H1 (cell line): ENCODE measurements around the gene CACNA1A. TPM values are rescaled to one million over a fixed set of nuclear protein-coding genes. Genes with fewer than 3 reads are reported as not detected.

Experiments used
- CTCF ChIA-PET: fragments of 300-600 bp; sonication (Branson Sonifier 250); formaldehyde crosslinking; loops from one replicate; lab custom pipeline; 2021; ENCODE audit not compliant: partially characterized antibody; lab: Charles Lee
- POLR2A ChIA-PET: fragments of 300-600 bp; sonication (Branson Sonifier 250); formaldehyde crosslinking; loops from one replicate; lab custom pipeline; 2021; ENCODE audit warnings: inconsistent platforms; ENCODE audit not compliant: partially characterized antibody; lab: Charles Lee
- DNase-seq, 2 experiments: peaks; one replicate each; pipeline versions ENCODE4 v3.0.0 to v3.0.0-alpha.2; 2010 to 2022; ENCODE audit warnings: low spot score in 2 of 2, low read depth in 1 of 2, mixed read lengths in 1 of 2
- FAIRE-seq: peaks from 2 replicates; lab custom pipeline; 2011; peaks lifted over from hg19 to GRCh38; lab: Jason Lieb, UNC
- H2AFZ ChIP-seq: 2 replicates; pipeline ENCODE4 v1.8.1; 2012; ENCODE audit warnings: low read length, inconsistent platforms
- H2AK5ac ChIP-seq: 2 replicates; pipeline ENCODE4 v1.6.1; 2013; ENCODE audit warnings: low read depth, low read length
- H2BK120ac ChIP-seq: replicated peaks from 2 replicates; pipeline ENCODE3; 2013; ENCODE audit warnings: low read depth, low read length, inconsistent platforms
- H2BK12ac ChIP-seq: 2 replicates; pipeline ENCODE4 v1.6.1; 2013; ENCODE audit warnings: low read depth, low read length
- H2BK15ac ChIP-seq: 2 replicates; pipeline ENCODE4 v1.6.1; 2013; ENCODE audit warnings: low read length
- H2BK20ac ChIP-seq: 2 replicates; pipeline ENCODE4 v1.6.1; 2013; ENCODE audit warnings: low read length
- H2BK5ac ChIP-seq: 2 replicates; pipeline ENCODE4 v1.6.1; 2013; ENCODE audit warnings: low read depth, low read length
- H3K14ac ChIP-seq: 2 replicates; pipeline ENCODE4 v1.6.1; 2013; ENCODE audit warnings: inconsistent platforms; ENCODE audit not compliant: insufficient read length
- H3K18ac ChIP-seq: 2 replicates; pipeline ENCODE4 v1.6.1; 2013; ENCODE audit warnings: low read length; ENCODE audit errors: extremely low read depth
- H3K23ac ChIP-seq: 2 replicates; pipeline ENCODE4 v1.6.1; 2013; ENCODE audit warnings: inconsistent platforms; ENCODE audit not compliant: insufficient read length
- H3K23me2 ChIP-seq: 2 replicates; pipeline ENCODE4 v1.6.1; 2013; ENCODE audit warnings: low read depth, low read length
- H3K27ac ChIP-seq: 2 replicates; pipeline ENCODE4 v1.6.1; 2011; ENCODE audit warnings: low read depth, low read length, inconsistent platforms
- H3K27me3 ChIP-seq, 4 experiments: replicated peaks in 1 of 4; 1 replicate in 1 of 4; 2 replicates in 3 of 4; pipeline versions ENCODE4 v1.6.1 to v1.8.1; 2011 to 2013; ENCODE audit warnings: low read length in 3 of 4, mild to moderate bottlenecking in 3 of 4, inconsistent platforms in 2 of 4, mixed read lengths in 2 of 4, moderate library complexity in 1 of 4; ENCODE audit not compliant: control insufficient read depth in 3 of 4, insufficient read depth in 3 of 4; ENCODE audit errors: extremely low read depth in 1 of 4
- H3K36me3 ChIP-seq, 4 experiments: 2 replicates each; pipeline versions ENCODE4 v1.6.1 to v1.8.1; 2011 to 2013; ENCODE audit warnings: mild to moderate bottlenecking in 4 of 4, low read length in 3 of 4, moderate library complexity in 2 of 4, control low read depth in 1 of 4, inconsistent platforms in 1 of 4; ENCODE audit not compliant: insufficient read depth in 4 of 4, control insufficient read depth in 2 of 4
- H3K4ac ChIP-seq: replicated peaks from 2 replicates; pipeline ENCODE3; 2013; ENCODE audit warnings: low read length, low read depth, mixed read lengths, inconsistent platforms; ENCODE audit not compliant: insufficient read length
- H3K4me1 ChIP-seq, 4 experiments: replicated peaks in 1 of 4; 1 replicate in 1 of 4; 2 replicates in 3 of 4; pipeline versions ENCODE4 v1.6.1 to v1.8.1; 2011 to 2013; ENCODE audit warnings: low read length in 3 of 4, inconsistent platforms in 2 of 4, mixed read lengths in 1 of 4; ENCODE audit not compliant: insufficient read depth in 4 of 4, control insufficient read depth in 3 of 4
- H3K4me2 ChIP-seq, 2 experiments: 2 replicates each; pipeline versions ENCODE4 v1.6.1 to v1.8.1; 2011 to 2013; ENCODE audit warnings: low read depth in 2 of 2, low read length in 2 of 2, control low read depth in 1 of 2, inconsistent platforms in 1 of 2, mild to moderate bottlenecking in 1 of 2; ENCODE audit not compliant: insufficient read depth in 1 of 2
- H3K4me3 ChIP-seq, 4 experiments: fragments of 200-600, 300-600 bp in 1 of 4; sonication (generic), shearing (Covaris generic), sonication (Bioruptor Twin) in 1 of 4; 2 replicates each; pipeline versions ENCODE4 v1.5.1 to v1.8.1; 2011 to 2016; ENCODE audit warnings: low read length in 4 of 4, low read depth in 3 of 4, control low read depth in 2 of 4, inconsistent platforms in 2 of 4, mild to moderate bottlenecking in 2 of 4, mixed read lengths in 1 of 4, moderate library complexity in 1 of 4; ENCODE audit not compliant: insufficient read depth in 2 of 4; ENCODE audit errors: extremely low read depth in 1 of 4
- H3K56ac ChIP-seq: replicated peaks from 2 replicates; pipeline ENCODE3; 2013; ENCODE audit warnings: low read depth, mild to moderate bottlenecking, mixed read lengths, low read length, inconsistent platforms; ENCODE audit not compliant: insufficient read length
- H3K79me1 ChIP-seq: 2 replicates; pipeline ENCODE4 v1.6.1; 2013; ENCODE audit warnings: low read depth, low read length, control low read depth
- H3K79me2 ChIP-seq, 2 experiments: 2 replicates each; pipeline versions ENCODE4 v1.6.1 to v1.8.1; 2012 to 2013; ENCODE audit warnings: low read length in 2 of 2, mild to moderate bottlenecking in 2 of 2, inconsistent platforms in 1 of 2; ENCODE audit not compliant: insufficient read depth in 2 of 2, control insufficient read depth in 1 of 2
- H3K9ac ChIP-seq, 4 experiments: replicated peaks in 1 of 4; 1 replicate in 1 of 4; 2 replicates in 3 of 4; pipeline versions ENCODE4 v1.6.1 to v1.8.1; 2011 to 2013; ENCODE audit warnings: low read depth in 3 of 4, low read length in 3 of 4, control low read depth in 2 of 4, mild to moderate bottlenecking in 2 of 4, moderate library complexity in 2 of 4, inconsistent platforms in 1 of 4; ENCODE audit errors: extremely low read depth in 1 of 4
- H3K9me3 ChIP-seq, 2 experiments: 2 replicates each; pipeline versions ENCODE4 v1.6.1 to v1.8.1; 2012 to 2013; ENCODE audit warnings: mild to moderate bottlenecking in 2 of 2, moderate library complexity in 2 of 2, control low read depth in 1 of 2, inconsistent platforms in 1 of 2, low read depth in 1 of 2, low read length in 1 of 2, mixed read lengths in 1 of 2; ENCODE audit not compliant: insufficient read depth in 2 of 2
- H4K20me1 ChIP-seq, 2 experiments: replicated peaks in 1 of 2; 2 replicates each; pipeline versions ENCODE3 to v1.8.1; 2011 to 2013; ENCODE audit warnings: inconsistent platforms in 2 of 2, low read length in 2 of 2, mild to moderate bottlenecking in 1 of 2; ENCODE audit not compliant: insufficient read depth in 2 of 2, control insufficient read depth in 1 of 2
- H4K5ac ChIP-seq: 2 replicates; pipeline ENCODE4 v1.6.1; 2013; ENCODE audit warnings: low read length, low read depth, mixed read lengths, inconsistent platforms; ENCODE audit not compliant: insufficient read length
- H4K8ac ChIP-seq: 2 replicates; pipeline ENCODE4 v1.8.0; 2013; ENCODE audit warnings: mild to moderate bottlenecking, moderate library complexity, low read length, inconsistent platforms; ENCODE audit not compliant: insufficient read depth; ENCODE audit errors: extremely low read depth
- H4K91ac ChIP-seq: replicated peaks from 2 replicates; pipeline ENCODE3; 2013; ENCODE audit warnings: low read length, mixed read lengths, inconsistent platforms; ENCODE audit not compliant: insufficient read length
- GABPA ChIP-seq: IDR thresholded peaks from 2 replicates; pipeline ENCODE4 v1.6.1; 2011; ENCODE audit warnings: mild to moderate bottlenecking, low read length, moderate library complexity, borderline replicate concordance; ENCODE audit not compliant: insufficient read depth
- POLR2AphosphoS5 ChIP-seq: IDR thresholded peaks from 2 replicates; pipeline ENCODE4 v1.6.1; 2011; ENCODE audit warnings: low read depth, low read length
- USF2 ChIP-seq: IDR thresholded peaks from 2 replicates; pipeline ENCODE4 v1.6.1; 2011; ENCODE audit warnings: low read length, improper control_type of control experiment
- whole genome bisulfite sequencing, 2 experiments: shearing (Covaris generic) in 1 of 2; methylation state at CpG; one replicate each; pipeline versions ENCODE4 v1.1.6 to v1.1.7; 2013 to 2015; ENCODE audit warnings: low lambda C conversion rate in 2 of 2, mixed read lengths in 2 of 2, inconsistent platforms in 1 of 2, low coverage in 1 of 2, missing lambda C conversion rate in 1 of 2; ENCODE audit not compliant: insufficient replicate concordance in 2 of 2, insufficient coverage in 1 of 2, insufficient read length in 1 of 2; ENCODE audit errors: extremely low coverage in 1 of 2, missing lambda C conversion rate in 1 of 2; 5-methylcytosine and 5-hydroxymethylcytosine counted together
- polyA plus RNA-seq, 7 experiments: library from polyadenylated mRNA; depleted of rRNA in 3 of 7; stranded (reverse) in 5 of 7; unstranded in 2 of 7; fragments of >200 nt in 5 of 7; fragments of 200-250 nt in 2 of 7; gene quantifications; 1 replicate in 5 of 7; 2 replicates in 1 of 7; 4 replicates in 1 of 7; pipeline versions ENCODE4 v1.2.1 to v1.2.3, GENCODE V29; 2011 to 2013; ENCODE audit warnings: missing spikeins in 2 of 7, mixed read lengths in 2 of 7
- total RNA-seq: library from RNA; stranded (reverse); fragmentation: NEBNext Ultra II Directional; extraction: Animal tissue kit (Norgen Biotek cat#: 25700); gene quantifications from 2 replicates; pipeline ENCODE4 v1.2.1, GENCODE V29; 2021
- TF ChIP-seq, protein P1 (sequence below): IDR thresholded peaks from 2 replicates; pipeline ENCODE4 v1.6.1; 2012; ENCODE audit warnings: low read length, inconsistent platforms
- TF ChIP-seq, protein P2 (sequence below): IDR thresholded peaks from 2 replicates; pipeline ENCODE4 v1.6.1; 2012; ENCODE audit warnings: inconsistent platforms

Gene CACNA1A
- total and polyA plus RNA-seq, 2 of the 8 experiments (the other 6 are each of a cell fraction or from before 2014, with no cell fraction given): 10.7 to 25.3 TPM

DNA sequence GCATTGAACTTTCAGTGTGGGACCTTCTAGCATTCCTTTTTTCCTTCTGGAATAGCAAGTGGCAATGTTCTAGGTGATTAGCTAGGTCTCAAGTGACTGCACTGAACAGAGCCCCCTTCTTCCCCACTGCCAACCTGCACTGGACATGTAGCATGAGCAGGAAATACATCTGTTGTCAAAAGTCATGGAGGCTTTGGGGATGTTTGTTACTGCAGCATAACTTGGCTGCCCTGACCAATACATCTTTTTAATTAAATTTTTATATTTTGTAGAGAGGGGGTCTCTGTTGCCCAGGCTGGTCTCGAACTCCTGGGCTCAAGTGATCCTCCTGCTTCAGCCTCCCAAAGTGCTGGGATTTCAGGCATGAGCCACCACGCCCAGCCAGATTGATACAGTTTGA, 163.6 kb downstream of the CACNA1A start:
- H3K14ac ChIP-seq: no peak overlapping the region
- no peak overlapping the region for H3K4me2 ChIP-seq
- ChIA-PET CTCF (interaction anchor here (0.6 to 1.0 kb wide), 2 partner anchors 9 to 247 kb away, joined by 3 to 4 read pairs; no protein-coding TSS in a partner anchor), POLR2A (no interaction called here)
- H3K23ac ChIP-seq: no peak overlapping the region
- H2BK120ac ChIP-seq: no peak overlapping the region
- no peak overlapping the region for H3K27ac ChIP-seq
- H3K79me2 ChIP-seq: no peaks in the 10 kb centered on the region
- H3K4ac ChIP-seq: no peak overlapping the region
- H3K79me1 ChIP-seq: no peaks in the 10 kb centered on the region
- H2AK5ac ChIP-seq: no peak overlapping the region
- peaks cover 3 to 4% of the 10 kb centered on the region in 2 experiments; a peak in 1 of 4 replicates for H3K9me3 ChIP-seq
- H4K8ac ChIP-seq: no peak overlapping the region
- H2BK20ac ChIP-seq: no peak overlapping the region
- no peak overlapping the region for H2BK15ac ChIP-seq
- 44% methylated on average over 2 of the region's 2 CpGs; no CpG with 5 or more reads in 1 of the 2 experiments for WGBS, 2 experiments
- H4K91ac ChIP-seq: no peak overlapping the region
- peaks cover 0 to 2% (median 0%) of the 10 kb centered on the region in 4 experiments; a peak in 1 of 8 replicates for H3K36me3 ChIP-seq
- no peaks in the 10 kb centered on the region for H3K23me2 ChIP-seq
- H4K5ac ChIP-seq: no peak overlapping the region
- H3K18ac ChIP-seq: no peak overlapping the region
- H2BK5ac ChIP-seq: no peak overlapping the region
- H3K9ac ChIP-seq: no peak overlapping the region
- H4K20me1 ChIP-seq: peaks cover 0 to 3% of the 10 kb centered on the region in 2 experiments
- DNase-seq (no peak), FAIRE-seq (no peak)
- no peak overlapping the region for H2BK12ac ChIP-seq
- no peak overlapping the region for H3K4me3 ChIP-seq
- no peak overlapping the region for H3K56ac ChIP-seq
- no peak overlapping the region for H2AFZ ChIP-seq
- H3K27me3 ChIP-seq: no peaks in the 10 kb centered on the region
- no peaks in the 10 kb centered on the region for H3K4me1 ChIP-seq
- TF ChIP-seq, protein P1, sequence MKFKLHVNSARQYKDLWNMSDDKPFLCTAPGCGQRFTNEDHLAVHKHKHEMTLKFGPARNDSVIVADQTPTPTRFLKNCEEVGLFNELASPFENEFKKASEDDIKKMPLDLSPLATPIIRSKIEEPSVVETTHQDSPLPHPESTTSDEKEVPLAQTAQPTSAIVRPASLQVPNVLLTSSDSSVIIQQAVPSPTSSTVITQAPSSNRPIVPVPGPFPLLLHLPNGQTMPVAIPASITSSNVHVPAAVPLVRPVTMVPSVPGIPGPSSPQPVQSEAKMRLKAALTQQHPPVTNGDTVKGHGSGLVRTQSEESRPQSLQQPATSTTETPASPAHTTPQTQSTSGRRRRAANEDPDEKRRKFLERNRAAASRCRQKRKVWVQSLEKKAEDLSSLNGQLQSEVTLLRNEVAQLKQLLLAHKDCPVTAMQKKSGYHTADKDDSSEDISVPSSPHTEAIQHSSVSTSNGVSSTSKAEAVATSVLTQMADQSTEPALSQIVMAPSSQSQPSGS: no peak
- TF ChIP-seq GABPA: no peak
- TF ChIP-seq USF2: no peak
- TF ChIP-seq, protein P2, sequence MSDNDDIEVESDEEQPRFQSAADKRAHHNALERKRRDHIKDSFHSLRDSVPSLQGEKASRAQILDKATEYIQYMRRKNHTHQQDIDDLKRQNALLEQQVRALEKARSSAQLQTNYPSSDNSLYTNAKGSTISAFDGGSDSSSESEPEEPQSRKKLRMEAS: no peak
- no peak for TF ChIP-seq POLR2AphosphoS5
